Non-pigmented ciliary epithelial cell (primary cell): ENCODE results near the gene KPNA6.
A peak's percentile ranks its signal among the peaks of the same experiment; 100 is the strongest.
"Not testable (repeated sequence)": the region's sequence is repeated elsewhere in the genome, so short reads cannot be mapped to it uniquely, and the experiment has no call there.

Experiments
- DNase-seq: peaks from one replicate; pipeline ENCODE4 v3.0.0-alpha.2; 2010; ENCODE audit warnings: low read depth

KPNA6 gene

GRCh38 chr1:32142446-32143301 lies 34.8 kb downstream of the KPNA6 start:
- DNase-seq = peak; percentile 46

DNA sequence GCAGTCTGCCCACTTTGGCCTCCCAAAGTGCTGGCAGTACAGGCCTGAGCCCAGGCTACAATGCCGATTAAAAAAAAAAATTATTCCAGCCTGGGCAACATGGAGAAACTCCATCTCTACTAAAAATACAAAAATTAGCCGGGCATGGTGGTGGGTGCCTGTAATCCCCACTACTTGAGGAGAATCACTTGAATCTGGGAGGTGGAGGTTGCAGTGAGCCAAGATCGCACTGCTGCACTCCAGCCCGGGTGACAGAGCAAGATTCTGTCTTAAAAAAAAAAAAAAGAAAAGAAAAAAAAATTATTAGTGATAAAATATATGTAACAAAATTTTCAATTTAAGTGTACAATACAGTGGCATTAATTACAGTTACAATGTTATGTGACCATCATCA lies 35.4 kb downstream of the KPNA6 start:
- not testable (repeated sequence) for DNase-seq

GRCh38 chr1:32144033-32144432 lies 36.2 kb downstream of the KPNA6 start:
- no peak for DNase-seq

DNA sequence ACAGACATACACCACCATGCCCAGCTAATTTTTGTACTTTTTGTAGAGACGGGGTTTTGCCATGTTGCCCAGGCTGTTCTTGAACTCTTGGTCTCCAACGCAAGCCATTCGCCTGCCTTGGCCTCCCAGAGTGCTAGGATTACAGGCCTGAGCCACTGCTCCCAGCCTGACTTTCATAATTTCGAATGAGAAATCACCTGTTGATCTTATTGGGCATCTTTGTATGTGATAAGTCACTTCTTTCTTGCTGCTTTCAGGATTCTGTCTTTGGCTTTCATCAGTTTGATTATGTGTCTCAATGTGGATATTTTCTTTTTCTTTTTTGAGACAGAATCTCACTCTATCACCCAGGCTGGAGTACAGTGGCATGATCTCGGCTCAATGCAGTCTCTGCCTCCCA lies 39.9 kb downstream of the KPNA6 start:
- DNase-seq = not testable (repeated sequence)

DNA sequence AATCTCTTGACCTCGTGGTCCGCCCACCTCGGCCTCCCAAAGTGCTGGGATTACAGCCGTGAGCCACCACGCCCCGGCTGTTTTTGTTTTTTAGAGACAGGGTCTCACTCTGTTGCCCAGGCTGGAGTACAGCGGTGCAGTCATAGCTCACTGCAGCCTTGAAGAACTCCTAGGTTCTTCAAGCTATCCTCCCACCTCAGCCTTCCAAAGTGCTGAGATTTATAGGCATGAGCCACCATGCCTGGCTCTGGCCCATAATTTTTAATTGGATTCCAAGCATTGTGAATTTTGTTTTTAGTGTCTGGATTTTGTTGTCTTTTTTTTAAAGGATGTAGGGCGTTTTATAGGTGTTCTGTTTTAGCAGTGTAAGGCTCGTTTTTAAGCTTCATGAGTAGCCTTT lies 43.0 kb downstream of the KPNA6 start:
- no peak for DNase-seq

- no peak for DNase-seq
Measured at GRCh38 chr1:32151319-32151787, 43.5 kb downstream of the KPNA6 start.

DNA sequence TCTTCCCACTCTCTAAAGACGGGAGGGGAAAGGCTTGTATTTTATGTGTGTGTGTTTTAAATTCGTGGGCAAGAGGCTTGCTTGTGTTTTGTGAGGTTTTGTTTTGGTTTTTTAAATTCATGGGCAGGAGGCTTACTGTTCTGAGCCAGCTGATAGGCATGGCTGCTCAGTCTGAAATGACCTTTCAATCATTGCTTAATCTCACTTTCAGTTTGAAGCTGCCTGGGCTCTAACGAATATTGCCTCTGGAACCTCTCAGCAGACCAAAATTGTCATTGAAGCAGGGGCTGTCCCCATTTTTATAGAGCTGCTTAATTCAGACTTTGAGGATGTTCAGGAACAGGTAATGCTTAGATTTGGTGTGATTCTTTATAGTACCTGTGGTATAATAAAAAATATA lies 51.3 kb downstream of the KPNA6 start:
- DNase-seq = no peak

GRCh38 chr1:32163405-32163804 lies 55.5 kb downstream of the KPNA6 start:
- no peak for DNase-seq

DNA sequence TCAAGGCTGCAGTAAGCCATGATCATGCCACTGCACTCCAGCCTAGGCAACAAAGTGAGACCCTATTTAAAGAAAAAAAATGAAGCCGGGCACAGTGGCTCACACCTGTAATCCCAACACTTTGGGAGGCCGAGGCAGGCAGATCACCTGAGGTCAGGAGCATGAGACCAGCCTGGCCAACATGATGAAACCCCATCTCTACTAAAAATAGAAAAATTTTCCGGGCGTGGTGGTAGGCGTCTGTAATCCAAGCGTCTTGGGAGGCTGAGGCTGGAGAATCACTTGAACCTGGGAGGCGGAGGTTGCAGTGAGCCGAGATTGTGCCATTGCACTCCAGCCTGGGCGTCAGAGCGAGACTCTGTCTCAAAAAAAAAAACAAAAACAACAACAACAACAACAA lies 57.8 kb downstream of the KPNA6 start:
- not testable (repeated sequence) for DNase-seq

DNA sequence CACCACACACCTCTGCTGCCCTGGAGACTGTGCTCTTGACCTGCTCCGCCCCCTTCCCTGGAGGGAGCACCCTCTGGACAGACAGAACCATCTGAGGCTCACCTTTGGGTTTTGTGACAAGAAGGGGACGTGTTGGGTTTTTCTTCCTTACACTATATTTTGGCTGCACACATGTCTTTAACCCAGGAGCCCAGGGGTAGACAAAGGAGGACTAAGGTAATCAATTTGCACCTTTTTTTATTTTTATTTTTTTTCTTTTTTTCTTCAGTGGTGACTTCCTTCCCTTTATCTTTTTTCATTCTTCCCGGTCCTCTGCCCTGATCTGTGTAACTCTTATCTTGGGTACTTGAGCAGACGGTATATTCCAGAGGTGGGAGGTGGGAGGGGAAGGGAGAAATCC lies 63.1 kb downstream of the KPNA6 start:
- DNase-seq = no peak

DNA sequence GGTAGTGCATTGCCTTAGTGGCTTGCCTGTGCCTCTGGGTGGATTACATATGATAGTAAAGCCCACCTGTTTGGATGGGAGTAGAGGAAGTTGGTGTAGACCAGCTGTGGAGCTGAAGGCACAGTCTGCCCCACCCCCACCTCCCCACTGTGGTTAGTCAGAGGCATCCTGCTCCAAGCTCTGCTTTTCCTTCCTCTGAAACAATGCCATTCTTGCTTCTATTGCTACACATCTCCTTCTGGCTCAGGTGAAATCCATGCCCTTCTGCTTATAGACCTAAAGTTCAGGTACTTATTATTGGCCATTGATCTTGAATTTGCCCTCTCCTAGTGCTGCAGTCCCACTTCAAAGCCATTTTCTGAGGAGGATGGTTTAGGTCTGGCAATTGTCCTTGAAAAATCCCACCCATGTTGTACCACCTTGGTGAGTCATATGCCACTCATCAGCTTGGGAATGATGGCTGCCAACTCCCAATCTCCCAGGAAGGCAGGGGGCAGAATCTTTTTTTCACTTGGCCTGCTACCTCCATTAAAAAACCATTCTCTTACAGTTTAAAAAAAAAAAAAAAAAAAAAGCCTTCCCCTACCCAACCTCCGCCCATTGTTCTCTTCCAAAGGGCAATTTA lies 64.9 kb downstream of the KPNA6 start:
- DNase-seq = no peak

- no peak for DNase-seq
Measured at GRCh38 chr1:32178380-32179192, 70.7 kb downstream of the KPNA6 start.

DNA sequence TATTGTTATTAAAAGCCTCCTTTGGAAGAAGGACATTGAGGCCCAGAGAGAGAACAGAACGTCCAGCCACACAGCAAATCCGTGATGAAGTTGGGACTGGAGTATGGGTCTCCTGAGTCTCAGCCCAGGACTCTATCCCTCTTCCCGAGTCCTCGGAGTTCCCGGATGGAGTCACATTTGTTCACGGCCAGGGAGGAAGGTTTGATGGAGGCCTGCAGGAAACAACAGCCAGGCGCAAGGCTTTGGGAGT lies 71.3 kb downstream of the KPNA6 start:
- DNase-seq = no peak

DNA sequence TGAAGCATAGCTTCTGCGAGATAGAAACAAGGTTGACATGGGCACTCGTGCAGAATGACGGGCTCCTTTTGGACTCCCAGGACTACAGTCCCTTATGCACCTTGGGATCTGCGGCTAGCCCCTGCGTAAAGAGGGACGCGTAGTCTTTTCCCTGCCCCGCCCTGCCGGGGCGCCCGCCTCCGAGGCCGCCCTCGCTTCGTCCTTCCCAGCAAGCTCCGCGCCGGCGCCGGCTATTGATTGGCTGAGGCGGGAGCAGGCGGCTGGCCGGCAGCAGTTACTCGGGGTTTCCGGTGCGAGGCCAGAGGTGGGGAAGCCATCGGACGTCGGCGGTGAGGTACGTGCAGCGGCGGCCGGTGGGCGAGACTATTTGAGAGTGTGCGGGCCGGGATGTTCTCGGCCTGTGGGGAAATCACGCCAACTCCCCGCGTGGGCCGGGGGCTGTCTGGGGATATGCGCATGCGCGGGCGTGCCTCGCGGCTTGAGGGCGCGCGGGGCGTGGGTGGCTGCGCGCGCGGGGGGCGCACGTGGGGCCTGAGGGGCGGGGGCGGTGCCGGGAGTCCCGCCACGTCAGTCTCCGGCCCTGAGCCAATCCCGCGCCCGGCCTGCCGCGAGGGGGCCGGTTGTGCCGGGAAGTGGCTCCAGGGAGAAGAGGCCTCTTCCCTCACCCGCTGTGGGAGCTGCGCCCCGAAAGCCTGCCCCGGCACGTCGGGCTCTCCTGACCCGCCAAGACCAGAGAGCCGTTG lies 71.8 kb downstream of the KPNA6 start, which contains the start of gene TXLNA:
Gene TXLNA (plus strand): TSS at position 233 of the 743 bp plus-strand sequence. CDS start 671 bp downstream, outside the sequence.
- DNase-seq = no peak

DNA sequence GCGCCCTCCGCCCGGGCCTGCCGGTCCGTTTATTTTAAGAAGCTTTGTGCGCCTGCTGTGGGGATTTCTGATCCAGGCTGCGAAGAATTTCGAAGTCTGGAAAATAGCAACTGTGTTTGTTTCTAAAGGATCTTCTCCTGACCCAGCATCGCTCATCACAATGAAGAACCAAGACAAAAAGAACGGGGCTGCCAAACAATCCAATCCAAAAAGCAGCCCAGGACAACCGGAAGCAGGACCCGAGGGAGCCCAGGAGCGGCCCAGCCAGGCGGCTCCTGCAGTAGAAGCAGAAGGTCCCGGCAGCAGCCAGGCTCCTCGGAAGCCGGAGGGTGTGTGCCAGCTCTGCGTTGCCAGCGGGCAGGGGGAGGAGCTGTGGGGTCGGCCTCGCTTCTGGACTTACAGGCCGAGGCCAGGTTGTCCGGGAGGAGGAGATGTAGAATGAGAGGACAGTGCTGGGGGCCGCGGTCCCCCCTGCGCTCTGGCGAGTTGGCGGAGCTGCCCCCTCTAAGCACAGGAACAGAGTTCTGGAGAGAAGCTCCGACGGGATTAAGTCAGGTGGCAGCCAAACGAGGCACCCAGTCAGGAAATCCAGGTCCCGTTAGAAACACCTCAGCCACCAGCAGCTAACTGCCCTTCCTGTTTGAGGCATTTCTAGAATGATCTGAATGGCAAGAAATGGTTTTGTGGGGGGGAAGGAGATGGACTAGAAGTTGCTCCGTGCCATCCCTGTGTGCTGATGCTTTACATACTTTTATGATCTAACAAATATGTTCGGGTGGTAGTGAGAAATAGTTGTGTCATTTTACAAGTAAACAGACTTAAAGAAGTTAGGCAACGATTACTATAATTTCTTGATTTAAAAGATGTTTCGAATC lies 72.6 kb downstream of the KPNA6 start:
- no peak for DNase-seq

DNA sequence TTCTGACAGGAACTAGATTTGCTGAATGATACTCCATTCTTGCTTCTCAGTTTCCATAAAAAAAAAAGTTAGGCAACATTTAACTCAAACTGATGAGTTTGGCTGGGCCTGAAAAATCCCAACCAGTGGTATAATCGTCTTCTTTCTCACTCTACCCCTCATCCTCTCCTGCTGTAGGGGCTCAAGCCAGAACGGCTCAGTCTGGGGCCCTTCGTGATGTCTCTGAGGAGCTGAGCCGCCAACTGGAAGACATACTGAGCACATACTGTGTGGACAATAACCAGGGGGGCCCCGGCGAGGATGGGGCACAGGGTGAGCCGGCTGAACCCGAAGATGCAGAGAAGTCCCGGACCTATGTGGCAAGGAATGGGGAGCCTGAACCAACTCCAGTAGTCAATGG lies 73.2 kb downstream of the KPNA6 start:
- DNase-seq = no peak

- DNase-seq = no peak
Measured at GRCh38 chr1:32181563-32181962, 73.7 kb downstream of the KPNA6 start.

DNA sequence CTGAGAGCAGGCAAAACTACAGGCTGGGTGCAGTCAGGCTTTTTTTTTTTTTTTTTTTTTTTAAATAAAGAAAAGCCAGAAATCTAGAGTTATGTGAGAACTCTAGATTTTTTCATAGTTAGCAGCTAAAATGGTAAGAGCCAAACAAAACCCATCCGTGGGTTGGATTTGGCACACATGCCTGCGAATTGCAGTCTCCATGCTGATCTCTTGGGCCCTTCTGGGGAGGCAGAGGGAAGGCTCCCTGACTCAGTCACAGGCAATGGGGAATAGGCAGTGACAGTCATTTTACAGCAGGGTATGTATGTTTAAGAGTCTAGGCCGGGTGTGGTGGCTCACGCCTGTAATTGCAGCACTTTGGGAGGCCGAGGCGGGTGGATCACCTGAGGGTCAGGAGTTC lies 74.2 kb downstream of the KPNA6 start:
- DNase-seq = no peak

- no peak for DNase-seq
Measured at GRCh38 chr1:32184650-32185049, 76.8 kb downstream of the KPNA6 start.

GRCh38 chr1:32186077-32186476 lies 78.2 kb downstream of the KPNA6 start:
- no peak for DNase-seq

DNA sequence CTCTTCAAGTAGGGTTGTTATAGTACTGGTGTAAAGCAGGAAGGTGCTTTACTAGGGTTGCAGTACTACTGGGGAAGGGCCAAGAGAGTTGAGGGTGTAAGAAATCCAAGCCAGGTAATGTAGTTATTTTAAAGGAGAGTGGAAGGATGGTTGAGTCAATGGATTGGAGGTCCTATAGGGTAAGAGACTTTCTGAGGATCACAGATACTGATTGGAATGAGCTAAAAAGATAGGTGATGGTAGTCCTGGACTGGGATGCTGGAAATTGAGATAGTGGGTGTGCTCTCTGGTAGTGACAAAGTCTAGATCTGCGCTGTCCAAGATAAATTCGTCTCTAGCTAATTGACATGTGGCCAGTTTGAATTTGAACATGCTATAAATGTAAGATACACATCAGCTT lies 78.6 kb downstream of the KPNA6 start:
- no peak for DNase-seq
